Endothelial cell of umbilical vein (primary cell): ENCODE data around the gene COL23A1. TPM values are rescaled to one million over a fixed set of nuclear protein-coding genes. Genes with fewer than 3 reads are reported as not detected.

Experiments used
- BruUV-seq: library from RNA; stranded (reverse); fragments of 400-500 nt; replicated peaks from 2 replicates; lab custom pipeline; 2021; lab: Mats Ljungman, UMichigan
- CTCF ChIA-PET: fragments of 300-600, 350-600 bp; sonication (Branson Sonifier 250); formaldehyde crosslinking; loops from one replicate; lab custom pipeline; 2021; ENCODE audit warnings: antibody characterized with exemption, inconsistent platforms; lab: Charles Lee
- POLR2A ChIA-PET: fragments of 300-600, 350-600 bp; sonication (Branson Sonifier 250); formaldehyde crosslinking; loops from one replicate; lab custom pipeline; 2021; ENCODE audit warnings: antibody characterized with exemption, inconsistent platforms; lab: Charles Lee
- DNase-seq: peaks from one replicate; pipeline ENCODE4 v3.0.0-alpha.2; 2011; ENCODE audit warnings: low read depth, low spot score
- FAIRE-seq: peaks from 2 replicates; lab custom pipeline; 2011; peaks lifted over from hg19 to GRCh38; lab: Jason Lieb, UNC
- H2AFZ ChIP-seq: 2 replicates; pipeline ENCODE4 v1.6.0; 2012; ENCODE audit warnings: low read depth, low read length, control low read depth, inconsistent platforms
- H3K27ac ChIP-seq: 2 replicates; pipeline ENCODE4 v1.5.1; 2011; ENCODE audit warnings: low read depth, mild to moderate bottlenecking, control low read depth, low read length, moderate library complexity; ENCODE audit not compliant: insufficient read depth
- H3K27me3 ChIP-seq, 2 experiments: 2 replicates each; pipeline versions ENCODE4 v1.6.0 to v1.6.1; 2011; ENCODE audit warnings: low read length in 2 of 2, mixed read lengths in 1 of 2; ENCODE audit not compliant: control insufficient read depth in 2 of 2, insufficient read depth in 2 of 2
- H3K36me3 ChIP-seq, 2 experiments: 2 replicates in 1 of 2; 3 replicates in 1 of 2; pipeline ENCODE4 v1.5.1; 2011; ENCODE audit warnings: low read length in 2 of 2, mild to moderate bottlenecking in 1 of 2, moderate library complexity in 1 of 2; ENCODE audit not compliant: control insufficient read depth in 2 of 2, insufficient read depth in 2 of 2; ENCODE audit errors: extremely low read depth in 1 of 2
- H3K4me1 ChIP-seq: 3 replicates; pipeline ENCODE4 v1.5.1; 2011; ENCODE audit warnings: mild to moderate bottlenecking, low read length; ENCODE audit not compliant: control insufficient read depth, insufficient read depth; ENCODE audit errors: extremely low read depth
- H3K4me2 ChIP-seq: 2 replicates; pipeline ENCODE4 v1.6.1; 2011; ENCODE audit warnings: low read length, control low read depth, mixed read lengths; ENCODE audit not compliant: insufficient read depth
- H3K4me3 ChIP-seq, 3 experiments: fragments of 200-600 bp in 1 of 3; sonication (generic), shearing (Covaris generic) in 1 of 3; replicated peaks in 1 of 3; 2 replicates each; pipeline ENCODE4 v1.5.1; 2011 to 2016; ENCODE audit warnings: control low read depth in 3 of 3, low read length in 3 of 3, mild to moderate bottlenecking in 2 of 3, inconsistent platforms in 1 of 3, low read depth in 1 of 3, moderate library complexity in 1 of 3; ENCODE audit not compliant: insufficient read depth in 1 of 3
- H3K79me2 ChIP-seq: 2 replicates; pipeline ENCODE4 v1.6.0; 2012; ENCODE audit warnings: low read length, inconsistent platforms; ENCODE audit not compliant: control insufficient read depth, insufficient read depth
- H3K9ac ChIP-seq: replicated peaks from 2 replicates; pipeline ENCODE3; 2011; ENCODE audit warnings: low read length, control low read depth; ENCODE audit not compliant: insufficient read depth; ENCODE audit errors: extremely low read depth
- H3K9me1 ChIP-seq: replicated peaks from 3 replicates; pipeline ENCODE4 v1.6.0; 2011; ENCODE audit warnings: mild to moderate bottlenecking, low read length; ENCODE audit not compliant: control insufficient read depth, insufficient read depth; ENCODE audit errors: extremely low read depth
- H3K9me3 ChIP-seq: replicated peaks from 2 replicates; pipeline ENCODE4 v1.5.1; 2012; ENCODE audit warnings: low read length, inconsistent platforms; ENCODE audit not compliant: control insufficient read depth, insufficient read depth
- H4K20me1 ChIP-seq: replicated peaks from 2 replicates; pipeline ENCODE3; 2011; ENCODE audit warnings: mild to moderate bottlenecking, low read length; ENCODE audit not compliant: control insufficient read depth, insufficient read depth; ENCODE audit errors: extremely low read depth
- EZH2 ChIP-seq: IDR thresholded peaks from 2 replicates; pipeline ENCODE4 v1.6.1; 2012; ENCODE audit warnings: borderline replicate concordance, low read depth, mild to moderate bottlenecking, moderate library complexity, low read length, inconsistent platforms; ENCODE audit not compliant: severe bottlenecking
- FOS ChIP-seq: IDR thresholded peaks from 2 replicates; pipeline ENCODE4 v1.6.1; 2011; ENCODE audit warnings: mild to moderate bottlenecking, low read length, moderate library complexity, borderline replicate concordance; ENCODE audit not compliant: insufficient read depth
- GATA2 ChIP-seq: IDR thresholded peaks from 2 replicates; pipeline ENCODE4 v1.7.0; 2011; ENCODE audit warnings: low read depth, mild to moderate bottlenecking, moderate library complexity, mixed read lengths, low read length; ENCODE audit not compliant: insufficient read length, insufficient read depth
- JUN ChIP-seq: IDR thresholded peaks from 2 replicates; pipeline ENCODE4 v1.6.1; 2011; ENCODE audit warnings: borderline replicate concordance, low read depth; ENCODE audit not compliant: insufficient read length, insufficient read depth
- MYC ChIP-seq: IDR thresholded peaks from one replicate; pipeline ENCODE4 v1.6.1; 2011; ENCODE audit warnings: mild to moderate bottlenecking, low read depth, low read length
- POLR2A ChIP-seq: IDR thresholded peaks from 2 replicates; pipeline ENCODE4 v1.6.1; 2012; ENCODE audit warnings: low read depth, mild to moderate bottlenecking, control low read depth, low read length
- POLR2AphosphoS5 ChIP-seq: IDR thresholded peaks from 2 replicates; pipeline ENCODE4 v1.6.1; 2012; ENCODE audit warnings: low read depth, mild to moderate bottlenecking, control low read depth, low read length, moderate library complexity; ENCODE audit not compliant: insufficient read depth
- dilution Hi-C: fragments of 300-500 bp; cut with MboI; formaldehyde crosslinking; loops from one replicate; pipeline ENCODE4 v1.15.0; 2019; ENCODE audit warnings: low sequenced_read_pairs; ENCODE audit not compliant: extremely low pct_ligation_motif_present
- intact Hi-C: fragments of 100-400 bp; cut with micrococcal nuclease; formaldehyde crosslinking; loops from one replicate; pipeline ENCODE4 v1.10.0; 2022
- polyA plus RNA-seq, 4 experiments: library from polyadenylated mRNA; depleted of rRNA in 3 of 4; stranded (reverse) in 3 of 4; unstranded in 1 of 4; fragments of >200 nt; gene quantifications; 2 replicates each; pipeline versions ENCODE4 v1.2.1 to v1.2.3, GENCODE V29; 2011 to 2012; ENCODE audit warnings: missing spikeins in 1 of 4
- total RNA-seq: library from RNA; stranded (reverse); gene quantifications from 2 replicates; pipeline ENCODE4 v1.2.3, GENCODE V29; 2021
- TF ChIP-seq, protein P1 (sequence below): IDR thresholded peaks from 2 replicates; pipeline ENCODE4 v1.6.1; 2011; ENCODE audit not compliant: insufficient read depth, insufficient read length
- TF ChIP-seq, protein P2 (sequence below), 2 donors: IDR thresholded peaks; 1 replicate in 1 of 2; 2 replicates in 1 of 2; pipeline ENCODE4 v1.5.1; 2011; ENCODE audit warnings: low read length in 2 of 2, mild to moderate bottlenecking in 2 of 2, moderate library complexity in 2 of 2, control low read depth in 1 of 2, inconsistent platforms in 1 of 2, low read depth in 1 of 2; ENCODE audit not compliant: insufficient read depth in 1 of 2; ENCODE audit errors: extremely low read depth in 1 of 2

The COL23A1 gene
- total and polyA plus RNA-seq, 2 donors (not counting 3 experiments of a cell fraction or from before 2014, with no cell fraction given): not detected

DNA sequence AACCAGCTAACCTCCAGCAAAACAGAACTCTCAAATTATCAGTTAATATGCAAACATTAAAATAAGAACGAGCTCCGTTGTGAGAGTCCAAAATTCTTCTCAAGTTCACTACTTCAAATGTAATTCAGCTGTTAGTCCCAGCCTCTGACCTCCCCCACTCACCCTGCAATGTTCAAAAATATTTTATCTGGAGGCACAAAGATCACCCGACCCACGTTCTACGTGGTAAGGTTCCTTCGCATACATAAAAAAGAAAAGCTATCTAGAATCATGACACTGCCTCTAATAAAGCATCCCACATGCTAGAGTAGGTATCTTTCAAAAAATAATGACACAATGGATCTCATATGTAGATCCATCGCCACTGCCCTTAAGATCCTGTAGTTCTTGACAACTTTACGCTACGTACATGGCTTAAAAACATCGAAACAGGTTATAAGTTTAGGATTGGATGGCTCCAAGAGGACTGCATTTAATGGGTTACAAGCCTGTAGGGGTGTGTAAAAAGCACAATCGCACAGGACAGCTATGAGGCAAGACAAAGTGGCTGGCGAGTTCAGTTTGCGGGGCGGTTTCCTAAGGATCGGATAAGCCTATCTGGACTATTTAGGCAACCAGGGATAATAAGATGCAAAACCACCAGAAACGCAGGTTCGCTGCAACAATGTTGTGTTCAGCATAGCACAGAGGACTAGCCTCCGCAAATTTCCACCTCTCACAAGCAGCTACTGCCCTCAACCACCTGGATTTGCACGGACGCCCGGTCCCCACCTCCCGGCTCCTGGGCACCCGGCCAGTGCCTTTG lies 35.7 kb upstream of the COL23A1 start:
- DNase-seq (no peak), FAIRE-seq (no peak)
- peak overlapping the region; percentile 61 for H3K27ac ChIP-seq
- H3K4me3 ChIP-seq: peak overlapping the region; percentile 90 to 97 (median 93)
- ChIA-PET CTCF (interaction anchor here (0.7 to 1.8 kb wide), 4 partner anchors 14 to 868 kb away, joined by 3 to 6 read pairs (median 5); partner anchors contain the start of gene ZNF354A), POLR2A (interaction anchor here (0.6 kb wide), 2 partner anchors 398 to 1036 kb away, joined by 3 read pairs; no protein-coding TSS in a partner anchor)
- H3K79me2 ChIP-seq: peaks cover 41% of the 10 kb centered on the region
- peak overlapping the region; percentile 98 for H3K4me2 ChIP-seq
- no peaks in the 10 kb centered on the region for H3K9me3 ChIP-seq
- no peaks in the 10 kb centered on the region for H4K20me1 ChIP-seq
- peaks cover 1 to 6% of the 10 kb centered on the region in 2 experiments for H3K36me3 ChIP-seq
- H3K27me3 ChIP-seq: no peaks in the 10 kb centered on the region
- no TSS peak for BruUV-seq
- no peaks in the 10 kb centered on the region for H3K9me1 ChIP-seq
- no peak for TF ChIP-seq POLR2A
- no peak for TF ChIP-seq POLR2AphosphoS5
- TF ChIP-seq GATA2: no peak
- TF ChIP-seq EZH2: no peak
- no peak for TF ChIP-seq JUN
- TF ChIP-seq, protein P1, sequence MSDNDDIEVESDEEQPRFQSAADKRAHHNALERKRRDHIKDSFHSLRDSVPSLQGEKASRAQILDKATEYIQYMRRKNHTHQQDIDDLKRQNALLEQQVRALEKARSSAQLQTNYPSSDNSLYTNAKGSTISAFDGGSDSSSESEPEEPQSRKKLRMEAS: no peak
- TF ChIP-seq MYC: no peak
- TF ChIP-seq, protein P2, sequence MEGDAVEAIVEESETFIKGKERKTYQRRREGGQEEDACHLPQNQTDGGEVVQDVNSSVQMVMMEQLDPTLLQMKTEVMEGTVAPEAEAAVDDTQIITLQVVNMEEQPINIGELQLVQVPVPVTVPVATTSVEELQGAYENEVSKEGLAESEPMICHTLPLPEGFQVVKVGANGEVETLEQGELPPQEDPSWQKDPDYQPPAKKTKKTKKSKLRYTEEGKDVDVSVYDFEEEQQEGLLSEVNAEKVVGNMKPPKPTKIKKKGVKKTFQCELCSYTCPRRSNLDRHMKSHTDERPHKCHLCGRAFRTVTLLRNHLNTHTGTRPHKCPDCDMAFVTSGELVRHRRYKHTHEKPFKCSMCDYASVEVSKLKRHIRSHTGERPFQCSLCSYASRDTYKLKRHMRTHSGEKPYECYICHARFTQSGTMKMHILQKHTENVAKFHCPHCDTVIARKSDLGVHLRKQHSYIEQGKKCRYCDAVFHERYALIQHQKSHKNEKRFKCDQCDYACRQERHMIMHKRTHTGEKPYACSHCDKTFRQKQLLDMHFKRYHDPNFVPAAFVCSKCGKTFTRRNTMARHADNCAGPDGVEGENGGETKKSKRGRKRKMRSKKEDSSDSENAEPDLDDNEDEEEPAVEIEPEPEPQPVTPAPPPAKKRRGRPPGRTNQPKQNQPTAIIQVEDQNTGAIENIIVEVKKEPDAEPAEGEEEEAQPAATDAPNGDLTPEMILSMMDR (IDR thresholded peaks at IDR 0.05; ENCODE audit: extremely low read depth in 1 of 2, insufficient read depth in 1 of 2, low read depth in 1 of 2, low read length in 2 of 2): no peak
- no peak for TF ChIP-seq FOS
- intact Hi-C loops (loop anchor here (1.0 to 10.0 kb wide), 7 partner anchors 104 to 926 kb away; partner anchors contain the start of genes RUFY1, ZNF354A, ZNF354B and ZNF879), dilution Hi-C loops (no loop called here)
- H3K4me1 ChIP-seq: peaks cover 9% of the 10 kb centered on the region
- peak overlapping the region; percentile 91 for H2AFZ ChIP-seq
- H3K9ac ChIP-seq: peak overlapping the region; percentile 92
